PFSK-1 (cell line): ENCODE results near the gene SPECC1.

ENCODE experiments used
- FOXP2 ChIP-seq: optimal IDR thresholded peaks from 2 replicates; pipeline ENCODE3; 2011; ENCODE audit warnings: borderline replicate concordance, control low read depth, inconsistent platforms; ENCODE audit not compliant: insufficient read depth; ENCODE audit errors: extremely low read length, extremely low read depth
- POLR2AphosphoS5 ChIP-seq: IDR thresholded peaks from 2 replicates; pipeline ENCODE4 v1.6.1; 2012; ENCODE audit warnings: low read depth, mild to moderate bottlenecking, control low read depth, low read length, moderate library complexity
- REST ChIP-seq, 2 experiments: IDR thresholded peaks; 2 replicates each; pipeline versions ENCODE4 v1.6.1 to v1.8.0; 2011 to 2012; ENCODE audit warnings: low read depth in 2 of 2, low read length in 2 of 2, control low read depth in 1 of 2, inconsistent platforms in 1 of 2, mild to moderate bottlenecking in 1 of 2, moderate library complexity in 1 of 2; ENCODE audit not compliant: insufficient read depth in 1 of 2
- SIN3A ChIP-seq: IDR thresholded peaks from 2 replicates; pipeline ENCODE4 v1.6.1; 2012; ENCODE audit warnings: mild to moderate bottlenecking, low read length, moderate library complexity, borderline replicate concordance; ENCODE audit not compliant: insufficient read depth
- TAF1 ChIP-seq: IDR thresholded peaks from 2 replicates; pipeline ENCODE4 v1.6.1; 2012; ENCODE audit warnings: low read length, control low read depth, borderline replicate concordance; ENCODE audit not compliant: insufficient read depth

Gene SPECC1

GRCh38 chr17:20254541-20254940, 245.4 kb downstream of the SPECC1 start:
- no peak for TF ChIP-seq SIN3A
- TF ChIP-seq FOXP2: no peak
- TF ChIP-seq REST (IDR thresholded peaks at IDR 0.05; ENCODE audit: insufficient read depth in 1 of 2, low read depth in 2 of 2, low read length in 2 of 2): no peak
- no peak for TF ChIP-seq POLR2AphosphoS5
- no peak for TF ChIP-seq TAF1

GRCh38 chr17:20256144-20256543, 247.0 kb downstream of the SPECC1 start:
- TF ChIP-seq POLR2AphosphoS5 (no peak), REST (IDR thresholded peaks at IDR 0.05; ENCODE audit: insufficient read depth in 1 of 2, low read depth in 2 of 2, low read length in 2 of 2) (no peak), TAF1 (no peak), SIN3A (no peak)

- TF ChIP-seq FOXP2 (no peak), POLR2AphosphoS5 (no peak)
These were observed 247.8 kb downstream of the SPECC1 start for GRCh38 chr17:20257008-20257407.

GRCh38 chr17:20257798-20258197, 248.6 kb downstream of the SPECC1 start:
- TF ChIP-seq TAF1 (no peak), FOXP2 (no peak), SIN3A (no peak), POLR2AphosphoS5 (no peak), REST (IDR thresholded peaks at IDR 0.05; ENCODE audit: insufficient read depth in 1 of 2, low read depth in 2 of 2, low read length in 2 of 2) (no peak)

GRCh38 chr17:20259668-20260067, 250.5 kb downstream of the SPECC1 start:
- TF ChIP-seq REST (IDR thresholded peaks at IDR 0.05; ENCODE audit: insufficient read depth in 1 of 2, low read depth in 2 of 2, low read length in 2 of 2) (no peak), POLR2AphosphoS5 (no peak), SIN3A (no peak), TAF1 (no peak), FOXP2 (no peak)

GRCh38 chr17:20260268-20260667, 251.1 kb downstream of the SPECC1 start:
- no peak for TF ChIP-seq TAF1
